Stimulated activated CD8-positive, alpha-beta memory T cell treated with anti-CD3 and anti-CD28 coated beads, Interleukin-4, amount 100 ng/mL, for 4 hours (primary cell): Measurements from ENCODE around the gene TTC9C.
A peak's percentile ranks its signal among the peaks of the same experiment; 100 is the strongest.
"Not testable (repeated sequence)": the region's sequence is repeated elsewhere in the genome, so short reads cannot be mapped to it uniquely, and the experiment has no call there.

Source experiments
- DNase-seq, 2 donors: peaks; one replicate each; pipeline ENCODE4 v3.0.0-alpha.2; 2020; ENCODE audit warnings: low read depth in 2 of 2, low spot score in 1 of 2

TTC9C gene

GRCh38 chr11:62728171-62728988 lies at the start of gene TTC9C:
TSS of gene TTC9C (plus strand) at chr11:62728486. CDS start at chr11:62728849, 363 bp downstream.
- DNase-seq, result peak; percentile 62 to 72

GRCh38 chr11:62678770-62679696 lies 49.3 kb upstream of the TTC9C start, which contains the start of gene UBXN1:
TSS of gene UBXN1 (minus strand) at chr11:62679073. CDS start at chr11:62678923, 150 bp downstream.
- peak; percentile 75 to 79 for DNase-seq

GRCh38 chr11:62680825-62681240 lies 47.5 kb upstream of the TTC9C start:
- no peak for DNase-seq

- no peak for DNase-seq
These were observed 45.8 kb upstream of the TTC9C start for GRCh38 chr11:62682518-62682917.

- DNase-seq, result no peak
These were observed 40.5 kb upstream of the TTC9C start for GRCh38 chr11:62687508-62688396.

GRCh38 chr11:62688491-62688890 lies 39.8 kb upstream of the TTC9C start:
- no peak for DNase-seq

- DNase-seq, result no peak
These were observed 38.7 kb upstream of the TTC9C start, which contains the start of gene LRRN4CL for GRCh38 chr11:62689421-62690183. TSS of gene LRRN4CL (minus strand) at chr11:62689530. CDS start at chr11:62688508, 1,022 bp downstream.

GRCh38 chr11:62693624-62694023 lies 34.7 kb upstream of the TTC9C start:
- DNase-seq, result not testable (repeated sequence)

GRCh38 chr11:62694455-62695167 lies 33.7 kb upstream of the TTC9C start:
- DNase-seq, result peak; percentile 57 to 65

- no peak for DNase-seq
These were observed 26.0 kb upstream of the TTC9C start for GRCh38 chr11:62702246-62702645.

- not testable (repeated sequence) for DNase-seq
These were observed 24.4 kb upstream of the TTC9C start for GRCh38 chr11:62703921-62704320.

- DNase-seq, result no peak
These were observed 22.9 kb upstream of the TTC9C start for GRCh38 chr11:62705413-62705812.

GRCh38 chr11:62705880-62706849 lies 22.1 kb upstream of the TTC9C start:
- peak; percentile 86 to 90 for DNase-seq

- no peak for DNase-seq
These were observed 21.4 kb upstream of the TTC9C start for GRCh38 chr11:62706850-62707247.

- DNase-seq, result no peak
These were observed 20.9 kb upstream of the TTC9C start, which contains the start of the genes BSCL2 and GNG3 for GRCh38 chr11:62707277-62707861. TSS of gene BSCL2 (minus strand) at chr11:62707424. CDS start at chr11:62707195, 229 bp downstream. TSS of gene GNG3 (plus strand) at chr11:62707676. CDS start at chr11:62708296, 620 bp downstream.

- DNase-seq, result no peak
These were observed 19.9 kb upstream of the TTC9C start for GRCh38 chr11:62708392-62708791.

- DNase-seq, result peak; percentile 19 to 23
These were observed 19.5 kb upstream of the TTC9C start for GRCh38 chr11:62708793-62709192.
